ENCODE data around the gene SMO. TPM values are rescaled to one million over a fixed set of nuclear protein-coding genes. Genes with fewer than 3 reads are reported as not detected.

Gene SMO
- total RNA-seq, 1 donor from 2014 or later, result 20.1 TPM

DNA sequence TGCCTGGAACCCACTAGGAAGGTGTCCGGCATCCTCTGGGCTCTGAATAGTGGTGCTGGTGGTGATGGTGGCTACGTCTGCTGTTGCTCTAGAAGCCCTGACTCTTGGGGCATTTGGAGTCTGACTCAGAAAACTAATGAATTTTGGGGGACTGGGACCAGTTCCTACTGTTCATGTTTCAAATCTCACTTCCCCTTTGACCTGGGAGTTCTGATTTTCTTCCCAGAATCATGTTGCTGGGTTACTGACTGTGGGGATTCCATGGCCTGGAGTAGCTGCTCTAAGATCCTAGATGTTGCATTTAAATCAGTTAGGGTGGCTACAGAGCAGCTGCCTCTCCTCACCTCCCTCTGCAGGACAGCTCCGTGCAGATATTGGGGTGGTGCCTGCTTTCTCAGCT lies 40.7 kb upstream of the SMO start:
- no peak for DNase-seq (ENCODE audit: low read depth)
- no peaks in the 10 kb centered on the region for H3K36me3 ChIP-seq (ENCODE audit: control insufficient read depth, insufficient read depth, low read length)
- peaks cover 14% of the 10 kb centered on the region for H3K27me3 ChIP-seq (ENCODE audit: control insufficient read depth, insufficient read depth, low read length)
- H3K4me3 ChIP-seq (ENCODE audit: low read depth, low read length), result no peak overlapping the region
- TF ChIP-seq CTCF (IDR thresholded peaks at IDR 0.05; ENCODE audit: insufficient read depth, low read length, poor library complexity, severe bottlenecking), result no peak

- no peak for DNase-seq (ENCODE audit: low read depth)
- Histone ChIP-seq H3K27me3 (ENCODE audit: control insufficient read depth, insufficient read depth, low read length) (no peaks in the 10 kb centered on the region), H3K36me3 (ENCODE audit: control insufficient read depth, insufficient read depth, low read length) (no peaks in the 10 kb centered on the region), H3K4me3 (ENCODE audit: low read depth, low read length) (no peak overlapping the region)
- no peak for TF ChIP-seq CTCF (IDR thresholded peaks at IDR 0.05; ENCODE audit: insufficient read depth, low read length, poor library complexity, severe bottlenecking)
These were observed 38.9 kb upstream of the SMO start for GRCh38 chr7:129149511-129149910.

DNA sequence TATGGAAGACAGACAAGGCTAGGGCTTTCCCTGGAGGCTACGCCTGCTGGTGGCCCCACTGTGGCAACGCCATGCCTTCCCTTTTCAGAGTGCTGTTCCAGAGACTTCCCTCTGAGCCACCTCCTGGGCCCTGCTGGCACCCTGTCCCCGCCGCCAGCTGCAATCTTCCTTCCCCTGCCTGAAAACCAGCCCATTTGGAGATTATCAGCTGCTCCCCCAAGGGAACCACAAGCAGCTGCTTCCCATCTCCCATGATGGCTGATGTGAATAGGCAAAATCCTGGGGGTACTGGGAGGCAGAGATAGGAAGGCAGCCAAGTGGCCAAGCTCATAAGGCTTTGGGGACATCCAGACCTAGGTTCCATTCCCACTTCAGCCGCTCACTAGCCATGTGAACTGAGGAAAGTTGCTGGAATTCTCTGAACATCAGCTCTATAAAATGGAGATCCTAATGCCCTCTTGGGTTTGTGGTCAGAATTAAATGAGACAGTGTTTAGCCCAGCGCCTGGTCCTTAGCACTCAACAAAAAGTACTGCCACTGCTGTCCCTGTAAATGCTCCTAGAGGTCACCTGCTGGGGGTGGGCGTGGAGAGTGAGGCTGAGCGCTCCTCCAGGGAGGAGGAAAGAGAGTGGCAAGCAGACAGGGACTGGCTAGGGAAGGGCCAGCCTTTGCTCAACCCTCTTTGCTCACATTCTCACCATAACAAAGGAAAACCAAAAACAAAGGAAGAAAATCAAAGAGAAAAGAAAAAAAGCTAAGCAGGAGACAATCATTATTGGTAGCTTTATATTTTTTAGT lies 38.0 kb upstream of the SMO start:
- no peaks in the 10 kb centered on the region for H3K27me3 ChIP-seq (ENCODE audit: control insufficient read depth, insufficient read depth, low read length)

GRCh38 chr7:129157651-129158050 lies 30.8 kb upstream of the SMO start:
- no peak for DNase-seq (ENCODE audit: low read depth)
- Histone ChIP-seq H3K27me3 (ENCODE audit: control insufficient read depth, insufficient read depth, low read length) (no peaks in the 10 kb centered on the region), H3K36me3 (ENCODE audit: control insufficient read depth, insufficient read depth, low read length) (no peaks in the 10 kb centered on the region), H3K4me3 (ENCODE audit: low read depth, low read length) (no peak overlapping the region)
- TF ChIP-seq CTCF (IDR thresholded peaks at IDR 0.05; ENCODE audit: insufficient read depth, low read length, poor library complexity, severe bottlenecking), result no peak

More for the DNA sequence above, 38.0 kb upstream of the SMO start:
- no peak overlapping the region for H3K4me3 ChIP-seq (ENCODE audit: low read depth, low read length)
- TF ChIP-seq CTCF (IDR thresholded peaks at IDR 0.05; ENCODE audit: insufficient read depth, low read length, poor library complexity, severe bottlenecking), result no peak
- H3K36me3 ChIP-seq (ENCODE audit: control insufficient read depth, insufficient read depth, low read length), result no peaks in the 10 kb centered on the region
- no peak for DNase-seq (ENCODE audit: low read depth)

DNA sequence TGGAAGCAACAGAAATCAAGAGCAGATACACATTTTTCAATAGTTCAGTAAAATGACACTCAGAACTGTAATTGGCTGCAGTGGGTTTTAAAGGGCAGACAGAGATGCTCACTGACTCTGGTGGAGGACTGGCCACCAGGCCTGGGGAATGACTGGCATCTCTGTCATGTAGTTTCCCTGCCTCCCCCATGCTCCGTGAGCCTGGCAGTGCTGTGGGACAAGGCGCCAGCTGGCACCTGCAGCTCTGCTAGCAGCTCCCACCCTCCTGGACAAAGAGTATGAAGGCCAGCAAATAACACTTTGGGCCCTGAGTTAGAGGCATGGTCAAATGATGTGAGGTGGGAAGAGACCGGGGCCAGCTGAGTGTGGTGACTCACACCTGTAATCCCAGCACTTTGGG lies 28.9 kb upstream of the SMO start:
- Histone ChIP-seq H3K4me3 (ENCODE audit: low read depth, low read length) (no peak overlapping the region), H3K36me3 (ENCODE audit: control insufficient read depth, insufficient read depth, low read length) (no peaks in the 10 kb centered on the region), H3K27me3 (ENCODE audit: control insufficient read depth, insufficient read depth, low read length) (no peaks in the 10 kb centered on the region)
- no peak for DNase-seq (ENCODE audit: low read depth)
- no peak for TF ChIP-seq CTCF (IDR thresholded peaks at IDR 0.05; ENCODE audit: insufficient read depth, low read length, poor library complexity, severe bottlenecking)

All from kidney epithelial cell (primary cell).